Endothelial cell of umbilical vein (primary cell): ENCODE results near the gene STX8. TPM values are rescaled to one million over a fixed set of nuclear protein-coding genes. Genes with fewer than 3 reads are reported as not detected.

Experiments
- BruUV-seq: library from RNA; stranded (reverse); fragments of 400-500 nt; replicated peaks from 2 replicates; lab custom pipeline; 2021; lab: Mats Ljungman, UMichigan
- CTCF ChIA-PET: fragments of 300-600, 350-600 bp; sonication (Branson Sonifier 250); formaldehyde crosslinking; loops from one replicate; lab custom pipeline; 2021; ENCODE audit warnings: antibody characterized with exemption, inconsistent platforms; lab: Charles Lee
- POLR2A ChIA-PET: fragments of 300-600, 350-600 bp; sonication (Branson Sonifier 250); formaldehyde crosslinking; loops from one replicate; lab custom pipeline; 2021; ENCODE audit warnings: antibody characterized with exemption, inconsistent platforms; lab: Charles Lee
- DNase-seq: peaks from one replicate; pipeline ENCODE4 v3.0.0-alpha.2; 2011; ENCODE audit warnings: low read depth, low spot score
- FAIRE-seq: peaks from 2 replicates; lab custom pipeline; 2011; peaks lifted over from hg19 to GRCh38; lab: Jason Lieb, UNC
- H2AFZ ChIP-seq: 2 replicates; pipeline ENCODE4 v1.6.0; 2012; ENCODE audit warnings: low read depth, low read length, control low read depth, inconsistent platforms
- H3K27ac ChIP-seq: 2 replicates; pipeline ENCODE4 v1.5.1; 2011; ENCODE audit warnings: low read depth, mild to moderate bottlenecking, control low read depth, low read length, moderate library complexity; ENCODE audit not compliant: insufficient read depth
- H3K27me3 ChIP-seq, 2 experiments: 2 replicates each; pipeline versions ENCODE4 v1.6.0 to v1.6.1; 2011; ENCODE audit warnings: low read length in 2 of 2, mixed read lengths in 1 of 2; ENCODE audit not compliant: control insufficient read depth in 2 of 2, insufficient read depth in 2 of 2
- H3K36me3 ChIP-seq, 2 experiments: 2 replicates in 1 of 2; 3 replicates in 1 of 2; pipeline ENCODE4 v1.5.1; 2011; ENCODE audit warnings: low read length in 2 of 2, mild to moderate bottlenecking in 1 of 2, moderate library complexity in 1 of 2; ENCODE audit not compliant: control insufficient read depth in 2 of 2, insufficient read depth in 2 of 2; ENCODE audit errors: extremely low read depth in 1 of 2
- H3K4me1 ChIP-seq: 3 replicates; pipeline ENCODE4 v1.5.1; 2011; ENCODE audit warnings: mild to moderate bottlenecking, low read length; ENCODE audit not compliant: control insufficient read depth, insufficient read depth; ENCODE audit errors: extremely low read depth
- H3K4me2 ChIP-seq: 2 replicates; pipeline ENCODE4 v1.6.1; 2011; ENCODE audit warnings: low read length, control low read depth, mixed read lengths; ENCODE audit not compliant: insufficient read depth
- H3K4me3 ChIP-seq, 3 experiments: fragments of 200-600 bp in 1 of 3; sonication (generic), shearing (Covaris generic) in 1 of 3; replicated peaks in 1 of 3; 2 replicates each; pipeline ENCODE4 v1.5.1; 2011 to 2016; ENCODE audit warnings: control low read depth in 3 of 3, low read length in 3 of 3, mild to moderate bottlenecking in 2 of 3, inconsistent platforms in 1 of 3, low read depth in 1 of 3, moderate library complexity in 1 of 3; ENCODE audit not compliant: insufficient read depth in 1 of 3
- H3K79me2 ChIP-seq: 2 replicates; pipeline ENCODE4 v1.6.0; 2012; ENCODE audit warnings: low read length, inconsistent platforms; ENCODE audit not compliant: control insufficient read depth, insufficient read depth
- H3K9ac ChIP-seq: replicated peaks from 2 replicates; pipeline ENCODE3; 2011; ENCODE audit warnings: low read length, control low read depth; ENCODE audit not compliant: insufficient read depth; ENCODE audit errors: extremely low read depth
- H3K9me1 ChIP-seq: replicated peaks from 3 replicates; pipeline ENCODE4 v1.6.0; 2011; ENCODE audit warnings: mild to moderate bottlenecking, low read length; ENCODE audit not compliant: control insufficient read depth, insufficient read depth; ENCODE audit errors: extremely low read depth
- H3K9me3 ChIP-seq: replicated peaks from 2 replicates; pipeline ENCODE4 v1.5.1; 2012; ENCODE audit warnings: low read length, inconsistent platforms; ENCODE audit not compliant: control insufficient read depth, insufficient read depth
- H4K20me1 ChIP-seq: replicated peaks from 2 replicates; pipeline ENCODE3; 2011; ENCODE audit warnings: mild to moderate bottlenecking, low read length; ENCODE audit not compliant: control insufficient read depth, insufficient read depth; ENCODE audit errors: extremely low read depth
- CTCF ChIP-seq, 2 donors: IDR thresholded peaks; 1 replicate in 1 of 2; 2 replicates in 1 of 2; pipeline ENCODE4 v1.5.1; 2011; ENCODE audit warnings: low read length in 2 of 2, mild to moderate bottlenecking in 2 of 2, moderate library complexity in 2 of 2, control low read depth in 1 of 2, inconsistent platforms in 1 of 2, low read depth in 1 of 2; ENCODE audit not compliant: insufficient read depth in 1 of 2; ENCODE audit errors: extremely low read depth in 1 of 2
- EZH2 ChIP-seq: IDR thresholded peaks from 2 replicates; pipeline ENCODE4 v1.6.1; 2012; ENCODE audit warnings: borderline replicate concordance, low read depth, mild to moderate bottlenecking, moderate library complexity, low read length, inconsistent platforms; ENCODE audit not compliant: severe bottlenecking
- FOS ChIP-seq: IDR thresholded peaks from 2 replicates; pipeline ENCODE4 v1.6.1; 2011; ENCODE audit warnings: mild to moderate bottlenecking, low read length, moderate library complexity, borderline replicate concordance; ENCODE audit not compliant: insufficient read depth
- GATA2 ChIP-seq: IDR thresholded peaks from 2 replicates; pipeline ENCODE4 v1.7.0; 2011; ENCODE audit warnings: low read depth, mild to moderate bottlenecking, moderate library complexity, mixed read lengths, low read length; ENCODE audit not compliant: insufficient read length, insufficient read depth
- JUN ChIP-seq: IDR thresholded peaks from 2 replicates; pipeline ENCODE4 v1.6.1; 2011; ENCODE audit warnings: borderline replicate concordance, low read depth; ENCODE audit not compliant: insufficient read length, insufficient read depth
- MAX ChIP-seq: IDR thresholded peaks from 2 replicates; pipeline ENCODE4 v1.6.1; 2011; ENCODE audit not compliant: insufficient read depth, insufficient read length
- MYC ChIP-seq: IDR thresholded peaks from one replicate; pipeline ENCODE4 v1.6.1; 2011; ENCODE audit warnings: mild to moderate bottlenecking, low read depth, low read length
- POLR2A ChIP-seq: IDR thresholded peaks from 2 replicates; pipeline ENCODE4 v1.6.1; 2012; ENCODE audit warnings: low read depth, mild to moderate bottlenecking, control low read depth, low read length
- POLR2AphosphoS5 ChIP-seq: IDR thresholded peaks from 2 replicates; pipeline ENCODE4 v1.6.1; 2012; ENCODE audit warnings: low read depth, mild to moderate bottlenecking, control low read depth, low read length, moderate library complexity; ENCODE audit not compliant: insufficient read depth
- dilution Hi-C: fragments of 300-500 bp; cut with MboI; formaldehyde crosslinking; loops from one replicate; pipeline ENCODE4 v1.15.0; 2019; ENCODE audit warnings: low sequenced_read_pairs; ENCODE audit not compliant: extremely low pct_ligation_motif_present
- intact Hi-C: fragments of 100-400 bp; cut with micrococcal nuclease; formaldehyde crosslinking; loops from one replicate; pipeline ENCODE4 v1.10.0; 2022
- polyA plus RNA-seq, 4 experiments: library from polyadenylated mRNA; depleted of rRNA in 3 of 4; stranded (reverse) in 3 of 4; unstranded in 1 of 4; fragments of >200 nt; gene quantifications; 2 replicates each; pipeline versions ENCODE4 v1.2.1 to v1.2.3, GENCODE V29; 2011 to 2012; ENCODE audit warnings: missing spikeins in 1 of 4
- total RNA-seq: library from RNA; stranded (reverse); gene quantifications from 2 replicates; pipeline ENCODE4 v1.2.3, GENCODE V29; 2021

STX8 gene
- total and polyA plus RNA-seq, 2 donors (not counting 3 experiments of a cell fraction or from before 2014, with no cell fraction given), result 25.9 to 67.3 TPM

DNA sequence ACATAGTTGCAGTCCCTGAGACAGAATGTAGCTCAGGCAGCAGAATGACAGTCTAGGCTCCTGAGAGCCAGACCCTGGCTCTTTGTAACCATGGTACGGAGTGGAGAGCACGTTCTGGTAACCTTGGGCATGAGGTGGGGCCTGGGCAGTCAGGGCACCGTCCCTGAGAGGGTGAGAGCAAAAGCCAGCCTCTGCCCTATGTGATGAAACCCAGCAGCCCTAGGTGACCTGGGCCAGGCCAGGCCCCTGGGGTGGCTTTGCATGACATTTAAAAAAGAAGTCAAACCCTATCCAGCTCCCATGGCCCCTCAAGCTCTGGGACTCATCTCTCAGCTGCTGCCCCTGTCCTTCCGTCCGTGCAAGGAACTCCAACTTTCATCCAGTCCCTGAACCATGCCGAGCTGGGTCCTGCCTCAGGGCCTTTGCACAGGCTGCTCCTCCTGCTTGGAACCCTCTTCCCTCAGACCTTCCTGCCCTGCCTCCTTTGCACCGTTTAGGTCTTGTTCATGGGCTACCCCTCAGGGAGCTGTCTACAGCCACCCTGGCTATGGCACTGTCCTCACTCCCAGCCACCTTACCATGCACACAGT, 365.7 kb downstream of the STX8 start:
- H3K9ac ChIP-seq, result no peak overlapping the region
- no peak overlapping the region for H3K4me2 ChIP-seq
- H3K36me3 ChIP-seq, result no peaks in the 10 kb centered on the region
- intact Hi-C loops, result loop anchor here (10.0 kb wide), 1 partner anchor 65 kb away; no protein-coding TSS in a partner anchor
- H4K20me1 ChIP-seq, result no peaks in the 10 kb centered on the region
- no peak overlapping the region for H3K27ac ChIP-seq
- H3K27me3 ChIP-seq, result no peaks in the 10 kb centered on the region
- ChIA-PET POLR2A (no interaction called here), CTCF (no interaction called here)
- H3K4me1 ChIP-seq, result no peaks in the 10 kb centered on the region
- H3K4me3 ChIP-seq, result no peak overlapping the region
- no peaks in the 10 kb centered on the region for H3K9me3 ChIP-seq
- no peak for DNase-seq
- no peak overlapping the region for H2AFZ ChIP-seq
- TF ChIP-seq MYC (no peak), CTCF (IDR thresholded peaks at IDR 0.05; ENCODE audit: extremely low read depth in 1 of 2, insufficient read depth in 1 of 2, low read depth in 1 of 2, low read length in 2 of 2) (no peak), GATA2 (no peak), JUN (no peak), MAX (no peak), POLR2A (no peak), FOS (no peak), EZH2 (no peak), POLR2AphosphoS5 (no peak)
- H3K79me2 ChIP-seq, result no peaks in the 10 kb centered on the region
- FAIRE-seq, result no peak
- H3K9me1 ChIP-seq, result no peaks in the 10 kb centered on the region
- dilution Hi-C loops, result no loop called here
- BruUV-seq, result no TSS peak
